Stimulated activated CD8-positive, alpha-beta memory T cell treated with anti-CD3 and anti-CD28 coated beads, Interleukin-2, amount 100 ng/mL, for 1 hour (primary cell): Measurements from ENCODE around the gene AK1.

Experiments
- DNase-seq, 2 donors: peaks; one replicate each; pipeline ENCODE4 v3.0.0-alpha.2; 2020; ENCODE audit warnings: low read depth in 2 of 2

Gene AK1

GRCh38 chr9:127877566-127877998, at the start of gene AK1:
Gene AK1, minus strand, starts transcription at chr9:127877675. Its CDS starts 3,058 bp downstream, at chr9:127874617.
- no peak for DNase-seq

DNA sequence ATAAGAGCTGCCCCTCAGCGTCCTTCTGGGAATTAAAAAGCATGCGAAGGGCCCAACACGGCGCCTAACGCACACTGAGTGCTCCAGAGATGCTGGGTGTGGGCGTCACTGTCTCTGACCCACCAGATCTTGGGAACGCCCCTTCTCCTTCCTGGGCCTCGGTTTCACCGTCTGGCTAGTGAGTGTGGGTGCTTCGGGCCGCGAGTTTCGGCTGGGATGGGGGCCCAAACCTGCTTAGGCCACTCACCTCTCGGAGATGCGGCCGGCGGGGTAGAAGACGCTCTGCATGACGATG, 49.4 kb upstream of the AK1 start:
- DNase-seq: no peak

- DNase-seq: no peak
Measured at GRCh38 chr9:127925959-127926905, 48.8 kb upstream of the AK1 start.

DNA sequence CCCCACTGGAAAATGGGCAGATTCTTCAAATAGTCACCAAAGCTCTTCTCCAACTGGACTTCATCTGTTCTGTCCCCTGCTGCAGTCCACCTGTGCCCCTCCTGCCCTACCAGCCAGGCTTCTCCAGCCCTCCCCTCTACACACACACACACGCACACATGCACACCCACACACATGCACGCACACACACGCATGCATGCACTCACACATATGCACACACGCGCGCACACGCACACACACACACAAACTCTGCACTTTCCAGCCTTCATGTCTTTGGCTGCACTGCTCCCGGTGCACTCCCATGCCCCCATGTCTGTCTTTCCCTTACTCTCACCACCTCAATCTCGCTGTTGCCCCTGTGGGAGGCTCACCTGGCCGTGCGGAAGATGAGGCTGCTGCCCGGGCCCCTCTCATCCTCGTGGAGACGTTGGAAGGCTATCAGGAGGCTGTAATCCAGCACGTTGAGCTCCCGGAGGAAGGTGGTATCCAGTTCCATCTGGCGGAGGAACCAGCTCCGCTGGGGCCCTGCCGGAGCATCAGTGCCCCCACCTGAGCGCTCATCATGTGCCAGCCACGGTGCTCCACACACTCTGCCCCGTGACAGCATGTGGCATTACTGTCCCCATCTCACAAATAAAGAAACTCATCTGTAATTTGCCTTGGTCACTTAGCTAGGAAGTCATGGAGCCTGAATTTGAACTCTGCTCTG, 47.4 kb upstream of the AK1 start:
- DNase-seq: no peak

- no peak for DNase-seq
Measured at GRCh38 chr9:127923771-127924170, 46.3 kb upstream of the AK1 start.

DNA sequence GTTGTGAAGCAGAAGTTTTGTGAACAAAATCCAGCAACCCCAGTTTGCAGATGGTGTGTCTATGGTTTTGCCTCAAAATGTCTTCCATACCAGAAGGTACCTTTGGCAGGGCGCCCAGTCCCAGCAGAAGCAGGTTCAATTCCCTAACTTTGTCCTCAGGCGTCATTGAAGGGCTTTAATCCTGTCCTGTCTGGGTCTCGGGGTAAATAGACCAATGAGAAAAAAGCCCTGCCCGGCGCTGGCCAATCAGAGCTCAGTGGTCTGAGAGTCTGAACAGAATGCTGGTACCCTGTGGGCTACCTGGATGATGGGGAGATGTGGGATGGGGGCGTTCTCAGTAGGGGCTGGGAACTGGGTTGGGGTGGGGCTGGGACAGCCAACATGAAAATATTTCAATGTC, 45.6 kb upstream of the AK1 start:
- DNase-seq: no peak

DNA sequence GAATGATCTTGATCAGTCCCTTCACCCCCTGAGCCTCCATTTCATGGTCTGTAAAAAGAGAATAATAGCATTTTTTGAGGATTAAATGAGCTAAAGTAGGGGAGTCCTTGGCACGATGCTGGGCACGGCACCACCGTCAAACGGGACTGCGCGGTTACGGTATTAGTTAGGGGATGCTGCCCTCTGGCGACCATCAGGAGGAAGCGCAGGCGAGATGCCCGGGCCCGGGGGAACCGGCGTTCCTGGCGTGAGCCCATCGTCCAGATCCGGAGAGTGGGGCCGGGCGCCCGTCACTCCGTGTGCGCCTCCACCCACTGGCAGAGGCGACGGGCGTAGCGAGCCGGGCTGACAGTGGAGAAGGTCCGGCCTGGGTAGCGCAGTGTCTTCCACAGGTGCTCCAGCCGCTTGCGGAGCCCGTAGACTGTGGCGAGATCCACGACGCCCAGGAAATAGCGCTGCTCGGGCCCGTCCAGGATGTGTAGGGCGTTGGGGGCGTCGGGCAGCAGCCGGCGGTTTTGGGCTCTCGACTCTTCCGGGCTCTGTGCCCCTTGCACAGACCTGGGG, 44.2 kb upstream of the AK1 start:
- DNase-seq: peak; percentile 67

DNA sequence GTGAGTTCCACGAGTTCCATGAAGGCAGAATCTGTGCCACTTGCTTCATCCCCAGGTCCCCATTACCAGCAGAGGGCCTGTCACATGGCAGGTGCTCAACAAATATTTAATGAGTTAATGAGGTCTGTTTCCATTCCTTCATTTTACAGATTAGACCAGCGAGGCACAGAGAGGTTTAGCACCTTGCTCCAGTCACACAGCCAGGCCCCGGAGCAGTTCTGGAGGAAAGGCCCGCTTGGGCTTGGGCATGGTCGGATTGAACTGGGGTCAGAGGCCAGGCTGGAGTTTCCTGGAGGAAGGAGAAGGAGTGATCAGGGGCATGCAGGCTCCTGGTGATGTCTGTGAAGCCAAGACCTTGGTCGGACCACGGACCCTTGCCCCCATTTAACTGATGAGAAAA, 43.3 kb upstream of the AK1 start:
- no peak for DNase-seq

DNA sequence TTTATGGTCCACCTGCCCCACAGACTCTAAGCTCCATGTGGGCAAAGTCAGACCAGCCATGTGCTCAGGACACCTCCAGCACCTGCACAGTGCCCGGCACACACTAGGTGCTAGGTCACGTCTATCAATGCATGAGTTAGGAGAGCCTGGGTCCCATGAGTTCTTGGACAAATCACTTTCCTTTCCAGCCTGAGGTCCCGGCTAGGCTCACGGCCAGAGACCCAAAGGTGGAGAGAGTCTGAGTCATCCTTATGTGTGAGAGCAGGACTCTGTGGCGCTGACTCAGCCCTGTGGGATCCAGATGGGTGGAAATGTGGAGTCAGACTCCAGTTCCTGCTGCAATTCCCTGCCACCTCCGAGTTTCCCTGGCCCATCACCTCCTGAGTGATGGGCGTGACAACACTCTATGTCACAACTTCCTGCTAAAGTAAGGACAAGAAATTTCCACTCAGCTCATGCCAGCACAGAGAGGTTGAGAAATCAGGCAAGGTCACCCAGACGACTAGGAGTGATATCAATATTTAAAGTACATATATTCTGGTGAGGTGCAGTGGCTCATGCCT, 41.9 kb upstream of the AK1 start:
- no peak for DNase-seq

DNA sequence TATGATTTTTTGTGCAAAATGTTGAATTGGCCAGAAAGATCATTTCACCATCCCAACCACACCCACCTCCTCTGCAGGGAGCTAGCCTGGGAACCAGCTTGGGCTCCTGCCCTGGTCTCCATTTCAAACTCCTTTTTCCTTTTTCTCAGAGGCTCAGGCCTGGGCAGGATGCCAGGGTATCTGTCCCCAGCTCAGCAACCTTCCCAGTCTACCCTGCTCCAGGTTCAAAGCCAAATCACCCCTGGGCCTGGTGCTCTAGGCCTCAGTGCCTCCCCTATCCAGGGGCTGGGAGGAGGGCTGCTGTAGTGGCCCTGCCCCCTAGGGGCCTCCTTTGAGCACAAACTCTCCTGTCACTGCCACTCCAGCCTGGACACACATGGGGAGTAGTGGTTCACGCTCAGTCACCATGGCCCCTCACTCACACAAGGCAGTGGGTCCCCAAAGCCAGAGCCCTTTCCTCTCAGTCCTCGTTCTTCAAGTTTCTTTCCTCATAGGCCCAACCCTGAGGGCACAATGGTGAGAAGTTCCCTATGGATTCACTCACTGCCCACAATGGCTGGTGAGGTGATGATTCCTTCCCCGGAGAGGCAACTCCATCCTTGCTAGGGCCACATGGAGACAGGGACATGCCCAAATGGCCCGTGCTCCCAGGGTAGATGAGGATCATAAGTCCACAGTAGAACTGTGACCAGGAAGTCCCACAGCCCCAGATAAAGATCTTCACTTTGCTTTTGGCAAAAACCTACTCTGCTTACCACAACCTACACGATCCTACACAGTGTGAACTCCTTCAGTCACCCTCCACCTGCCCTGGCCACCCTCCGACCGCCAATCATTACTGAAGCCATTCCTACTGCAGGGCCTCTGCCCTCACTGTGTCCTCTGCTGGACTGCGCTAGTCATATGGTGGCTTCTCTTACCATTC, 41.0 kb upstream of the AK1 start:
- no peak for DNase-seq

GRCh38 chr9:127917603-127918002, 40.1 kb upstream of the AK1 start:
- DNase-seq: no peak

DNA sequence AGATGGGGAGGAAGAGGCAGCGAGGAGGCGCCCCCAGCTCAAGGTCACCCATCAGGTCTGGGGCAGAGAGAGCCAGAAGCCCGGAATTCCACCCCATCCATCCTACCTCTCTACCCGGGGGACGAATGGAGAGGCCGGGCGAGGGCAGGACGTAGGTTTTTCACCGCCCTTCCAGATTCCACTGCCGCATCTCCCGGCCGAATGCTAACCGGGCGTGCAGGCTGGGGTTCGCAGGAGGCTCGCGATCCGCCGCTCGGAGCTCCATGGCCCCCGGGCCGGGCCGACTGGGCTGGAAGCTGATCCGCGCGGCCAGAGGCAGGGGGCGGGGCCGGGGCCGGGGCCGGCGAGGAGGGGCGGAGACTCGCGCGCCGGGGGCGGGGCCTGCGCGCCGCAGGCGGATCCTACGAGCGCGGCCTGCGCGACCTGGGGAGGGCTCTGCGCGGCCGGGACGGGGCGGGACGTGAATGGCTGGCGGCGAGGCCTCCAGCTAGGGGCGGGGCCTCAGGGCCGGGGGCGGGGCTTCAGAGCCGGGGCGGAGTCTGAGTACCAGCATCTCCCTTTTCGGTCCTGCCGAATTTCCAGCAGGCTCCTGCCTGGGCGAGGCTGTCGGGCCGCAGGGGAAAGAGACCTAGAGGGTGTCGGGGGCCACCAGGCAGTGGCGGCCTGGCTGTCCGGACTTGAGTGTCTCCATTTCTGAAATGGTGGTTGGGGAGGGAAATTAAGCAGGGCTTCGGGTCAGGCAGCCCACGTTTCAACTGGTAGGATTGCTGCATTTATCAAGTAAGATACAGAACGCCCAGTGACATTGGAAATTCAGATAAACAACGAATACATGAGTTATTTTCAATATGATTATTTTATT, 39.5 kb upstream of the AK1 start, which contains the start of gene ST6GALNAC4:
Gene ST6GALNAC4, minus strand, starts transcription at position 322 of the 862 bp plus-strand sequence. CDS start 622 bp downstream, outside the sequence.
- DNase-seq: peak; percentile 93 to 95

GRCh38 chr9:127915801-127916719, 38.6 kb upstream of the AK1 start:
- no peak for DNase-seq

- DNase-seq: no peak
Measured at GRCh38 chr9:127915325-127915752, 37.9 kb upstream of the AK1 start.

DNA sequence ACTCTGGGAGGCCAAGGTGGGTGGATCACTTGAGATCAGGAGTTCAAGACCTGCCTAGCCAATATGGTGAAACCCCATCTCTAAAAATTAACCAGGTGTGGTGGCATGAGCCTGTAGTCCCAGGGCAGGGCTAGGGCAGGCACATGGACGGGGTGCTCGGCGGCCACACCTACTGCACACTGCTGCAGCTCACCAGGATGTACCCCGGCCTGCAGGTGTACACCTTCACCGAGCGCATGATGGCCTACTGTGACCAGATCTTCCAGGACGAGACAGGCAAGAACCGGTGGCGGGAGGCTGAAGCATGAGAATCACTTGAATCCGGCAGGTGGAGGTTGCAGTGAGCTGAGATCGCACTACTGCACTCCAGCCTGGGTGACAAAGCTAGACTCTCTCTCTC, 36.2 kb upstream of the AK1 start:
- DNase-seq: no peak

- no peak for DNase-seq
Measured at GRCh38 chr9:127912882-127913281, 35.4 kb upstream of the AK1 start.

DNA sequence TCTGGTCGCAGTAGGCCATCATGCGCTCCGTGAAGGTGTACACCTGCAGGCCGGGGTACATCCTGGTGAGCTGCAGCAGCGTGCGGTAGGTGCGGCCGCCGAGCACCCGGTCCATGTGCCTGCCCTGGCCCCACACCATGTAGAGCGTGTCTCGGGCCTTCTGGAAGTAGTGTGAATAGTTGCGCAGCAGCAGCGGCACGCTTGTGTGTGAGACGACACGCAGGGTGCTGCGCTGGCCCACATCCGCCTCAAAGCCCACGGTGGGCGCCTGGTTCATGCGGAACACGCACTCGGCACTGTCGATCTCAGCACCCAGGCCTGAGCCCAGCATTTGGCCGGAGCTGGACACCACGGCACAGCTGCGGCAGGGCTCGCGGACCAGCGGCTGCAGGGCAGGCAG, 34.8 kb upstream of the AK1 start:
- no peak for DNase-seq

GRCh38 chr9:127910613-127911205, 33.2 kb upstream of the AK1 start:
- no peak for DNase-seq

DNA sequence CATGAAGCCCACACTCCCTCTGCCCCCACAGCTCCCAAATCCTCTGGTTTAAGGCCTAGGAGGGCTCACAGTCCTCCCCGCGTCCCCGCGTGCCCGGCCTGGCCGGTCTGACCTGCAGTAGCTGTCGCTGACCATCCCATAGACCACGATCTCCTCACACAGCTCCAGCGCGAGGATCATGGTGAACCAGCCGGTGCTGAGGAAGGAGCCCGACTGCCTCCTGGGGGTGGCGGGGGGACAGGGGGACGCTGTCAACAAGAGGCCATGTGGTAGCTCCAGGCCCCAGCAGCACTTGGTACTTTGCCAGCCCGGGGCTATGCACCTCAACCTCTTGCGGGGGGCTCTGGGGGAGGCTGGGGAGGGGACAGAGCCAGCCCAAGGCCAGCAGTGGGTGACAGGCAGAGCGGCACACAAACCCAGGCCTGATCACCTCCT, 32.4 kb upstream of the AK1 start:
- no peak for DNase-seq
